GM18505 (cell line): ENCODE results near the gene SVEP1.
"Not testable (repeated sequence)": the region's sequence is repeated elsewhere in the genome, so short reads cannot be mapped to it uniquely, and the experiment has no call there.

Experiments used
- ATAC-seq: cut with Tn5 transposase; IDR thresholded peaks from one replicate; pipeline ENCODE4 v1.9.1; 2021; ENCODE audit not compliant: unreplicated experiment
- POLR2A ChIP-seq: IDR thresholded peaks from 4 replicates; pipeline ENCODE4 v1.6.1; 2011; ENCODE audit warnings: borderline replicate concordance; ENCODE audit not compliant: insufficient read depth, insufficient read length; ENCODE audit errors: extremely low read depth

Gene SVEP1

GRCh38 chr9:110579034-110579861 lies at the start of gene SVEP1:
SVEP1 (minus strand) TSS chr9:110579741; CDS start chr9:110579543, 198 bp downstream.
- TF ChIP-seq POLR2A: no peak
- no peak for ATAC-seq

GRCh38 chr9:110626101-110626829 lies 46.7 kb upstream of the SVEP1 start:
- peak; percentile 99 for ATAC-seq

GRCh38 chr9:110623462-110624025 lies 44.0 kb upstream of the SVEP1 start:
- TF ChIP-seq POLR2A: no peak
- no peak for ATAC-seq

More at GRCh38 chr9:110626101-110626829, 46.7 kb upstream of the SVEP1 start:
- TF ChIP-seq POLR2A: no peak

GRCh38 chr9:110622368-110622767 lies 42.8 kb upstream of the SVEP1 start:
- ATAC-seq: no peak
- TF ChIP-seq POLR2A: no peak

- ATAC-seq: no peak
- TF ChIP-seq POLR2A: no peak
Observed at GRCh38 chr9:110620726-110621125, 41.2 kb upstream of the SVEP1 start.

GRCh38 chr9:110619831-110620230 lies 40.3 kb upstream of the SVEP1 start:
- TF ChIP-seq POLR2A: no peak
- ATAC-seq: no peak

GRCh38 chr9:110615498-110615897 lies 36.0 kb upstream of the SVEP1 start:
- TF ChIP-seq POLR2A: no peak
- ATAC-seq: no peak

- not testable (repeated sequence) for ATAC-seq
Observed at GRCh38 chr9:110614576-110614975, 35.0 kb upstream of the SVEP1 start.

GRCh38 chr9:110606179-110606790 lies 26.7 kb upstream of the SVEP1 start:
- TF ChIP-seq POLR2A: no peak
- no peak for ATAC-seq

- no peak for TF ChIP-seq POLR2A
- no peak for ATAC-seq
Observed at GRCh38 chr9:110605565-110605964, 26.0 kb upstream of the SVEP1 start.

- no peak for TF ChIP-seq POLR2A
- ATAC-seq: no peak
Observed at GRCh38 chr9:110604171-110604601, 24.6 kb upstream of the SVEP1 start.

GRCh38 chr9:110602281-110602680 lies 22.7 kb upstream of the SVEP1 start:
- no peak for ATAC-seq
- no peak for TF ChIP-seq POLR2A

- TF ChIP-seq POLR2A: no peak
- no peak for ATAC-seq
Observed at GRCh38 chr9:110601098-110601497, 21.6 kb upstream of the SVEP1 start.
